Measurements from ENCODE around the gene PRPF39. TPM values are rescaled to one million over a fixed set of nuclear protein-coding genes. Genes with fewer than 3 reads are reported as not detected.

Gene PRPF39
- total and polyA plus RNA-seq, 3 experiments from 2014 or later = 9.0 to 49.1 (median 48.6) TPM

GRCh38 chr14:45133683-45134050 is 49.8 kb downstream of the PRPF39 start:
- peak overlapping the region; percentile 98 for H3K4me3 ChIP-seq (ENCODE audit: low read length)

GRCh38 chr14:45134051-45134958 is 50.4 kb downstream of the PRPF39 start, which contains the start of gene FKBP3:
Gene FKBP3 (minus strand): TSS chr14:45134481. CDS start chr14:45134456, 25 bp downstream.
- Histone ChIP-seq H3K4me1 (ENCODE audit: insufficient read depth, low read length) (peaks cover 31% of the 10 kb centered on the region), H3K36me3 (ENCODE audit: insufficient read depth, low read length) (no peaks in the 10 kb centered on the region), H3K27me3 (ENCODE audit: insufficient read depth, low read length, poor library complexity, severe bottlenecking) (no peaks in the 10 kb centered on the region), H3K4me3 (ENCODE audit: low read length) (peak within 1 kb of the TSS; percentile 98), H3K27ac (ENCODE audit: low read depth, low read length) (peak within 1 kb of the TSS; percentile 86), H3K9me3 (ENCODE audit: low read length) (no peaks in the 10 kb centered on the region)
- H3K27ac Mint-ChIP-seq = peak within 1 kb of the TSS; percentile 93 to 98 (median 96)
- peak within 1 kb of the TSS; percentile 92 to 99 (median 96) for H3K4me3 Mint-ChIP-seq
- H3K4me1 Mint-ChIP-seq = peaks cover 41 to 72% (median 71%) of the 10 kb centered on the region in 3 donors
- DNase-seq = peak; percentile 93 to 98 (median 93)
- no peaks in the 10 kb centered on the region for H3K9me3 Mint-ChIP-seq
- CTCF ChIA-PET = interaction anchor here (1.2 to 2.9 kb wide), 4 partner anchors 10 to 173 kb away, joined by 3 to 15 read pairs (median 4); partner anchors contain the start of genes KLHL28, MIS18BP1 and TOGARAM1
- POLR2A ChIA-PET = interaction anchor here (0.7 to 4.0 kb wide), 5 partner anchors 21 to 237 kb away, joined by 3 to 25 read pairs (median 3); partner anchors contain the start of genes KLHL28, PRPF39 and TOGARAM1
- no peaks in the 10 kb centered on the region for H3K27me3 Mint-ChIP-seq
- peaks cover 0 to 21% (median 0%) of the 10 kb centered on the region in 3 donors for H3K36me3 Mint-ChIP-seq

More at GRCh38 chr14:45133683-45134050, 49.8 kb downstream of the PRPF39 start:
- Histone ChIP-seq H3K4me1 (ENCODE audit: insufficient read depth, low read length) (peaks cover 31% of the 10 kb centered on the region), H3K36me3 (ENCODE audit: insufficient read depth, low read length) (no peaks in the 10 kb centered on the region), H3K27ac (ENCODE audit: low read depth, low read length) (peak overlapping the region; percentile 86), H3K27me3 (ENCODE audit: insufficient read depth, low read length, poor library complexity, severe bottlenecking) (no peaks in the 10 kb centered on the region), H3K9me3 (ENCODE audit: low read length) (no peaks in the 10 kb centered on the region)
- no peaks in the 10 kb centered on the region for H3K9me3 Mint-ChIP-seq
- POLR2A ChIA-PET = interaction anchor here (0.7 to 4.0 kb wide), 4 partner anchors 20 to 237 kb away, joined by 3 to 25 read pairs (median 8); partner anchors contain the start of genes KLHL28, PRPF39 and TOGARAM1
- H3K36me3 Mint-ChIP-seq = peaks cover 0 to 26% (median 0%) of the 10 kb centered on the region in 3 donors
- no peaks in the 10 kb centered on the region for H3K27me3 Mint-ChIP-seq
- no peak for DNase-seq
- CTCF ChIA-PET = interaction anchor here (1.4 to 2.9 kb wide), 3 partner anchors 10 to 172 kb away, joined by 3 to 15 read pairs (median 6); partner anchors contain the start of genes KLHL28 and TOGARAM1
- H3K4me3 Mint-ChIP-seq = peak overlapping the region; percentile 92 to 99 (median 96)
- H3K27ac Mint-ChIP-seq = peak overlapping the region; percentile 93 to 98 (median 96)
- peaks cover 38 to 69% (median 66%) of the 10 kb centered on the region in 3 donors for H3K4me1 Mint-ChIP-seq

GRCh38 chr14:45135156-45135555 is 51.2 kb downstream of the PRPF39 start:
- H3K4me3 ChIP-seq (ENCODE audit: low read length) = peak overlapping the region; percentile 98
- H3K27me3 Mint-ChIP-seq = no peaks in the 10 kb centered on the region
- H3K36me3 ChIP-seq (ENCODE audit: insufficient read depth, low read length) = no peaks in the 10 kb centered on the region
- H3K27ac Mint-ChIP-seq = peak overlapping the region; percentile 93 to 98 (median 96)
- ChIA-PET POLR2A (interaction anchor here (0.6 to 4.0 kb wide), 6 partner anchors 21 to 240 kb away, joined by 3 to 25 read pairs (median 4); partner anchors contain the start of genes KLHL28, PRPF39 and TOGARAM1), CTCF (interaction anchor here (1.2 to 2.9 kb wide), 3 partner anchors 118 to 174 kb away, joined by 3 to 15 read pairs (median 6); partner anchors contain the start of genes KLHL28, MIS18BP1 and TOGARAM1)
- peaks cover 0 to 18% (median 0%) of the 10 kb centered on the region in 3 donors for H3K36me3 Mint-ChIP-seq
- no peaks in the 10 kb centered on the region for H3K9me3 ChIP-seq (ENCODE audit: low read length)
- no peaks in the 10 kb centered on the region for H3K27me3 ChIP-seq (ENCODE audit: insufficient read depth, low read length, poor library complexity, severe bottlenecking)
- peak overlapping the region; percentile 92 to 99 (median 96) for H3K4me3 Mint-ChIP-seq
- H3K9me3 Mint-ChIP-seq = no peaks in the 10 kb centered on the region
- peaks cover 39 to 69% (median 67%) of the 10 kb centered on the region in 3 donors for H3K4me1 Mint-ChIP-seq
- peak overlapping the region; percentile 86 for H3K27ac ChIP-seq (ENCODE audit: low read depth, low read length)
- H3K4me1 ChIP-seq (ENCODE audit: insufficient read depth, low read length) = peaks cover 31% of the 10 kb centered on the region
- no peak for DNase-seq

GRCh38 chr14:45135659-45136395 is 51.9 kb downstream of the PRPF39 start, which contains the start of gene FANCM:
Gene FANCM (plus strand): TSS chr14:45135930. CDS start chr14:45136032, 102 bp downstream.
- H3K4me1 ChIP-seq (ENCODE audit: insufficient read depth, low read length) = peaks cover 31% of the 10 kb centered on the region
- no peaks in the 10 kb centered on the region for H3K36me3 ChIP-seq (ENCODE audit: insufficient read depth, low read length)
- Mint-ChIP-seq H3K27me3 (no peaks in the 10 kb centered on the region), H3K4me1 (peaks cover 39 to 70% (median 64%) of the 10 kb centered on the region in 3 donors), H3K36me3 (peaks cover 0 to 18% (median 0%) of the 10 kb centered on the region in 3 donors), H3K9me3 (no peaks in the 10 kb centered on the region), H3K27ac (peak within 1 kb of the TSS; percentile 93 to 98 (median 96)), H3K4me3 (peak within 1 kb of the TSS; percentile 92 to 99 (median 96))
- ChIA-PET CTCF (interaction anchor here (0.8 to 2.9 kb wide), 7 partner anchors 9 to 174 kb away, joined by 3 to 15 read pairs (median 6); partner anchors contain the start of genes KLHL28, MIS18BP1 and TOGARAM1), POLR2A (interaction anchor here (0.6 to 4.0 kb wide), 4 partner anchors 117 to 240 kb away, joined by 3 to 25 read pairs (median 7); partner anchors contain the start of genes KLHL28 and TOGARAM1)
- no peaks in the 10 kb centered on the region for H3K9me3 ChIP-seq (ENCODE audit: low read length)
- H3K4me3 ChIP-seq (ENCODE audit: low read length) = peak within 1 kb of the TSS; percentile 98
- H3K27me3 ChIP-seq (ENCODE audit: insufficient read depth, low read length, poor library complexity, severe bottlenecking) = no peaks in the 10 kb centered on the region
- peak; percentile 73 to 92 (median 89) for DNase-seq
- peak within 1 kb of the TSS; percentile 86 for H3K27ac ChIP-seq (ENCODE audit: low read depth, low read length)

DNA sequence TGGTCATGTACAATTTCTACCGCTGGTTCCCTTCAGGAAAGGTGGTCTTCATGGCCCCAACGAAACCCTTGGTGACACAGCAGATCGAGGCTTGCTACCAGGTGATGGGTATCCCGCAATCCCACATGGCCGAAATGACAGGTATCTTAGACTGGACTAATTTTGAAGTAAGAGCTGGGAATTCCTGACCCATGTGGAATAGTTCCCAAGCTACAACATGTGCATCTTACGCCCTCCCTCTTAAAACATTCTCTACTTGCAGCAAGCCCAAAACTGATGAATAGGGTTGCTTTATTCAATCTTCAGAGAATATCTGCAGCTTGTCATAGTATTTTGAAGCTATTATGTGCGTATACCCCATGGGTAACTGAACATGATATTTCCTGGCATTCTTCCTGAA is 52.5 kb downstream of the PRPF39 start:
- Histone ChIP-seq H3K4me3 (ENCODE audit: low read length) (peak overlapping the region; percentile 98), H3K36me3 (ENCODE audit: insufficient read depth, low read length) (no peaks in the 10 kb centered on the region), H3K9me3 (ENCODE audit: low read length) (no peaks in the 10 kb centered on the region), H3K27me3 (ENCODE audit: insufficient read depth, low read length, poor library complexity, severe bottlenecking) (no peaks in the 10 kb centered on the region), H3K4me1 (ENCODE audit: insufficient read depth, low read length) (peaks cover 31% of the 10 kb centered on the region), H3K27ac (ENCODE audit: low read depth, low read length) (peak overlapping the region; percentile 86)
- ChIA-PET CTCF (interaction anchor here (0.8 to 2.9 kb wide), 6 partner anchors 9 to 175 kb away, joined by 3 to 15 read pairs (median 5); partner anchors contain the start of genes KLHL28, MIS18BP1 and TOGARAM1), POLR2A (interaction anchor here (0.9 to 4.0 kb wide), 2 partner anchors 116 to 175 kb away, joined by 9 to 25 read pairs; partner anchors contain the start of genes KLHL28 and TOGARAM1)
- no peak for DNase-seq
- peaks cover 0 to 18% (median 0%) of the 10 kb centered on the region in 3 donors for H3K36me3 Mint-ChIP-seq
- H3K27me3 Mint-ChIP-seq = no peaks in the 10 kb centered on the region
- H3K9me3 Mint-ChIP-seq = no peaks in the 10 kb centered on the region
- peak overlapping the region; percentile 92 to 99 (median 96) for H3K4me3 Mint-ChIP-seq
- H3K4me1 Mint-ChIP-seq = peaks cover 39 to 67% (median 61%) of the 10 kb centered on the region in 3 donors
- peak overlapping the region; percentile 93 to 98 (median 96) for H3K27ac Mint-ChIP-seq

DNA sequence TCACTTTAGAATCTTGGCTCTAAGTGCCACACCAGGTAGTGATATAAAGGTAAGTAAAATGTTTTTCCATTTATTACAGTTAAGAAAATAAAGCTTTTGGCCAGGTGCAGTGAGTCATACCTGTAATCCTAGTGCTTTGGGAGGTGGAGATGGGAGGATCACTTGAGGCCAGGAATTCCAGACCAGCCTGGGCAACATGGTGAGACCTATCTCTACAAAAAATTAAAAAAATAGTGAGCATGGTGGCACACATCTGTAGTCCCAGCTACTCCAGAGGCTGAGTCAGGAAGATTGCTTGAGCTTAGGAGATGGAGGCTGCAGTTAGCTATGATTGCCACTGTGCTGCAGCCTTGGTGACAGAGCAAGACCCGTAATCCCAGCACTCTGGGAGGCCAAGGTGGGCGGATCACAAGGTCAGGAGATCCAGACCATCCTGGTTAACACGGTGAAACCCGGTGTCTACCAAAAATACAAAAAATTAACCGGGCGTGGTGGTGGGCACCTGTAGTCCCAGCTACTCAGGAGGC is 56.8 kb downstream of the PRPF39 start:
- H3K27me3 Mint-ChIP-seq = no peaks in the 10 kb centered on the region
- ChIA-PET CTCF (interaction anchor here (1.9 kb wide), 1 partner anchor 11 kb away, joined by 5 read pairs; no protein-coding TSS in a partner anchor), POLR2A (interaction anchor here (0.6 kb wide), 1 partner anchor 126 kb away, joined by 3 read pairs; no protein-coding TSS in a partner anchor)
- no peak overlapping the region for H3K27ac ChIP-seq (ENCODE audit: low read depth, low read length)
- H3K36me3 ChIP-seq (ENCODE audit: insufficient read depth, low read length) = no peaks in the 10 kb centered on the region
- peaks cover 20% of the 10 kb centered on the region for H3K4me1 ChIP-seq (ENCODE audit: insufficient read depth, low read length)
- no peaks in the 10 kb centered on the region for H3K27me3 ChIP-seq (ENCODE audit: insufficient read depth, low read length, poor library complexity, severe bottlenecking)
- no peak overlapping the region for H3K4me3 Mint-ChIP-seq
- H3K9me3 Mint-ChIP-seq = no peaks in the 10 kb centered on the region
- H3K27ac Mint-ChIP-seq = no peak overlapping the region
- no peak for DNase-seq
- H3K9me3 ChIP-seq (ENCODE audit: low read length) = no peaks in the 10 kb centered on the region
- H3K4me3 ChIP-seq (ENCODE audit: low read length) = no peak overlapping the region
- peaks cover 26 to 49% (median 43%) of the 10 kb centered on the region in 3 donors for H3K4me1 Mint-ChIP-seq
- peaks cover 0 to 17% (median 4%) of the 10 kb centered on the region in 3 donors for H3K36me3 Mint-ChIP-seq
